K562 (cell line): Measurements from ENCODE around the gene SYVN1. TPM values are rescaled to one million over a fixed set of nuclear protein-coding genes. Genes with fewer than 3 reads are reported as not detected.

ENCODE experiments used
- CBFB ChIP-seq: sonication (generic); formaldehyde crosslinking; IDR thresholded peaks from 2 replicates; pipeline ENCODE4 v1.4.0; 2020; ENCODE audit warnings: mild to moderate bottlenecking, missing genetic modification reagents
- CREB1 ChIP-seq, 2 experiments: sonication (generic) in 1 of 2; formaldehyde crosslinking in 1 of 2; IDR thresholded peaks; 2 replicates each; pipeline versions ENCODE4 v1.6.1 to v1.8.0; 2012 to 2022; ENCODE audit warnings: inconsistent platforms in 1 of 2, mild to moderate bottlenecking in 1 of 2, missing genetic modification reagents in 1 of 2, moderate library complexity in 1 of 2
- GABPB1 ChIP-seq: sonication (generic); formaldehyde crosslinking; IDR thresholded peaks from 2 replicates; pipeline ENCODE4 v1.8.0; 2022; ENCODE audit warnings: mild to moderate bottlenecking, missing genetic modification reagents
- HDAC1 ChIP-seq, 2 experiments: fragments of 450-650 bp; IDR thresholded peaks; 2 replicates each; pipeline ENCODE4 v1.6.1; 2016 to 2017; ENCODE audit warnings: inconsistent platforms in 1 of 2, mild to moderate bottlenecking in 1 of 2, moderate library complexity in 1 of 2
- KLF13 ChIP-seq: fragments of 450-650 bp; IDR thresholded peaks from 2 replicates; pipeline ENCODE4 v1.6.1; 2016; ENCODE audit warnings: missing genetic modification characterization, low read depth, mild to moderate bottlenecking, missing compliant biosample characterization, moderate library complexity, borderline replicate concordance
- MIER1 ChIP-seq: fragments of 450-650 bp; IDR thresholded peaks from 2 replicates; pipeline ENCODE4 v1.6.1; 2016; ENCODE audit warnings: antibody characterized with exemption, mild to moderate bottlenecking, low read depth
- PCBP1 ChIP-seq: fragments of 200-400 bp; formaldehyde crosslinking; IDR thresholded peaks from 2 replicates; pipeline ENCODE4 v1.6.1; 2018; ENCODE audit warnings: mild to moderate bottlenecking, low read depth, low read length; ENCODE audit not compliant: poor library complexity, severe bottlenecking
- PCBP2 ChIP-seq: fragments of 200-400 bp; formaldehyde crosslinking; IDR thresholded peaks from 2 replicates; pipeline ENCODE4 v1.6.1; 2018; ENCODE audit warnings: low read length, low read depth, mild to moderate bottlenecking, moderate library complexity; ENCODE audit not compliant: poor library complexity, severe bottlenecking
- POLR2G ChIP-seq: fragments of 200-400 bp; formaldehyde crosslinking; IDR thresholded peaks from 2 replicates; pipeline ENCODE4 v1.6.1; 2017; ENCODE audit warnings: low read depth, mild to moderate bottlenecking, antibody characterized with exemption, low read length, moderate library complexity
- RB1 ChIP-seq: fragments of 450-650 bp; IDR thresholded peaks from 2 replicates; pipeline ENCODE4 v1.6.1; 2017; ENCODE audit warnings: low read depth, mild to moderate bottlenecking
- RBM15 ChIP-seq: fragments of 200-400 bp; formaldehyde crosslinking; IDR thresholded peaks from 2 replicates; pipeline ENCODE4 v1.6.1; 2018; ENCODE audit warnings: mild to moderate bottlenecking, low read length, moderate library complexity; ENCODE audit not compliant: insufficient read depth
- STAT5B ChIP-seq: fragments of 250-450 bp; sonication (Bioruptor Pico); IDR thresholded peaks from 2 replicates; pipeline ENCODE4 v1.8.0; 2021; ENCODE audit warnings: mild to moderate bottlenecking, inconsistent platforms
- THRAP3 ChIP-seq: fragments of 450-650 bp; IDR thresholded peaks from 2 replicates; pipeline ENCODE4 v1.6.1; 2016; ENCODE audit warnings: mild to moderate bottlenecking, inconsistent platforms, borderline replicate concordance
- XRCC3 ChIP-seq: fragments of 450-650 bp; IDR thresholded peaks from 2 replicates; pipeline ENCODE4 v1.6.1; 2017; ENCODE audit warnings: mild to moderate bottlenecking, moderate library complexity
- ZNF175 ChIP-seq: fragments of 200-800 bp; sonication (Bioruptor generic); IDR thresholded peaks from 2 replicates; pipeline ENCODE4 v1.6.1; 2016; ENCODE audit warnings: low read depth, mild to moderate bottlenecking, missing genetic modification characterization, missing compliant biosample characterization
- ZNF583 ChIP-seq: fragments of 250-450 bp; sonication (Bioruptor Pico); IDR thresholded peaks from 2 replicates; pipeline ENCODE4 v1.4.0; 2020
- polyA plus RNA-seq, 8 experiments: library from polyadenylated mRNA; depleted of rRNA in 4 of 8; stranded (reverse) in 5 of 8; unstranded in 3 of 8; fragments of >200 nt; fragmentation: Nextera tagmentation in 2 of 8; fragmentation: Illumina TruSeq in 1 of 8; extraction: Ambion mirVana in 2 of 8; extraction: Trizol in 1 of 8; gene quantifications; 2 replicates each; pipeline versions ENCODE4 v1.2.1 to v1.2.3, GENCODE V29; 2011 to 2014; ENCODE audit warnings: inconsistent platforms in 1 of 8, missing spikeins in 1 of 8
- total RNA-seq, 7 experiments: library from RNA; depleted of rRNA in 6 of 7; stranded (reverse); fragments of >200 nt in 6 of 7; fragmentation: Illumina TruSeq in 2 of 7; extraction: Trizol in 2 of 7; gene quantifications; 2 replicates each; pipeline versions ENCODE4 v1.2.1 to v1.2.3, GENCODE V29; 2011 to 2021; ENCODE audit warnings: low replicate concordance in 1 of 7
- TF ChIP-seq, protein P1 (sequence below): fragments of 450-650 bp; IDR thresholded peaks from 2 replicates; pipeline ENCODE4 v1.6.1; 2016; ENCODE audit warnings: borderline replicate concordance
- TF ChIP-seq, protein P2 (sequence below): fragments of 450-650 bp; formaldehyde crosslinking; IDR thresholded peaks from 2 replicates; pipeline ENCODE4 v1.4.0; 2020; ENCODE audit warnings: mild to moderate bottlenecking, moderate library complexity
- TF ChIP-seq, protein P3 (sequence below): fragments of 250-450 bp; sonication (Bioruptor Pico); IDR thresholded peaks from 2 replicates; pipeline ENCODE4 v1.8.0; 2022; ENCODE audit warnings: inconsistent platforms
- TF ChIP-seq, protein P4 (sequence below): fragments of 450-650 bp; IDR thresholded peaks from 2 replicates; pipeline ENCODE4 v1.7.0; 2016; ENCODE audit warnings: borderline replicate concordance

SYVN1 gene
- total and polyA plus RNA-seq, 9 of the 15 experiments (the other 6 are each of a cell fraction or from before 2014, with no cell fraction given): 0.41 to 47.4 (median 9.9) TPM

DNA sequence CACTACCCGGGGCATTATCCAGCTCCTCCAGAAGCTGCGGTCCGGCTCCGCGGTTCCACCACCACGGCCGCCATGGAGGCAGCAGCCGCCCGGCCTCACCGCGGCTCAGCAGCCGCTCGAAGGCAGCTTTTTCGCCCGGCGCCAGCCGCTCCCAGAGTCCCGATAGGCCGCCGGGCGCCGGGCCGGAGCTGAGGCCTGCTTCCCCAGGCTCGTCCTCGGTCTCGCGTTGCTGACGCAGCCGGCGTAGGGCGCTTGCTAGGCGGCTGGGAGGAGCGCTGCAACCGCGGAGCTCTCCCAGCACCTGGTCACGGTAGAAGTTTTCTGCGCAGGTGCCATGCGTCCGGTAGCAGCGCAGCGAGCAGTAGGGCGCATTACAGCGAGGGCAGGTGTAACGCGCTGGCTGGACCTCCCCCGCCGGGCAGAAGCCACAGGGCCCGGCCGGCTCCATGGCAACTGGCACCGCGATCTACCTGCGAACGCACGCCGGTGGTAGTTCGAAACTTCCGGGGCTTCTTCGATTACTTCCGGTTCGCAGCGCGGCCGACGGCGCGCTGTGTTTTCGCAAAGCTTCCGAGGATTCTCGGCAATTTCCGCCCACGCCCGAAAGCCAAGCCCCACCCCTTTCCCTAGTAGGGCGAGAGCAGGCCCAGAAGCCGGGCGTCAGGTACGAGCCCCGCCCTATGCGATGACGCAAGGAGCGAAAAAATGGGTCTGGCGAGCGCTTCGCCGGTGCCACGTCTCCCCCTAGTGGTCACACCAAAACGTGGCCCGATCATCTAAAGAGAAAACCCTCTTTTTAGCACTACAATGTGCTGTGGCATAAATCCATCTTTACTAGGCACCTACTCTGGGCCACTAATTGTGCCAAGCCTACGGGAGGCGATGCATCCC lies 16.9 kb downstream of the SYVN1 start, which contains the start of gene ZNHIT2 (continued):
- TF ChIP-seq, protein P1, sequence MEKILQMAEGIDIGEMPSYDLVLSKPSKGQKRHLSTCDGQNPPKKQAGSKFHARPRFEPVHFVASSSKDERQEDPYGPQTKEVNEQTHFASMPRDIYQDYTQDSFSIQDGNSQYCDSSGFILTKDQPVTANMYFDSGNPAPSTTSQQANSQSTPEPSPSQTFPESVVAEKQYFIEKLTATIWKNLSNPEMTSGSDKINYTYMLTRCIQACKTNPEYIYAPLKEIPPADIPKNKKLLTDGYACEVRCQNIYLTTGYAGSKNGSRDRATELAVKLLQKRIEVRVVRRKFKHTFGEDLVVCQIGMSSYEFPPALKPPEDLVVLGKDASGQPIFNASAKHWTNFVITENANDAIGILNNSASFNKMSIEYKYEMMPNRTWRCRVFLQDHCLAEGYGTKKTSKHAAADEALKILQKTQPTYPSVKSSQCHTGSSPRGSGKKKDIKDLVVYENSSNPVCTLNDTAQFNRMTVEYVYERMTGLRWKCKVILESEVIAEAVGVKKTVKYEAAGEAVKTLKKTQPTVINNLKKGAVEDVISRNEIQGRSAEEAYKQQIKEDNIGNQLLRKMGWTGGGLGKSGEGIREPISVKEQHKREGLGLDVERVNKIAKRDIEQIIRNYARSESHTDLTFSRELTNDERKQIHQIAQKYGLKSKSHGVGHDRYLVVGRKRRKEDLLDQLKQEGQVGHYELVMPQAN: peak; percentile 98
- no peak for TF ChIP-seq STAT5B (CRISPR knock-in tag)
- TF ChIP-seq, protein P2, sequence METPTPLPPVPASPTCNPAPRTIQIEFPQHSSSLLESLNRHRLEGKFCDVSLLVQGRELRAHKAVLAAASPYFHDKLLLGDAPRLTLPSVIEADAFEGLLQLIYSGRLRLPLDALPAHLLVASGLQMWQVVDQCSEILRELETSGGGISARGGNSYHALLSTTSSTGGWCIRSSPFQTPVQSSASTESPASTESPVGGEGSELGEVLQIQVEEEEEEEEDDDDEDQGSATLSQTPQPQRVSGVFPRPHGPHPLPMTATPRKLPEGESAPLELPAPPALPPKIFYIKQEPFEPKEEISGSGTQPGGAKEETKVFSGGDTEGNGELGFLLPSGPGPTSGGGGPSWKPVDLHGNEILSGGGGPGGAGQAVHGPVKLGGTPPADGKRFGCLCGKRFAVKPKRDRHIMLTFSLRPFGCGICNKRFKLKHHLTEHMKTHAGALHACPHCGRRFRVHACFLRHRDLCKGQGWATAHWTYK (CRISPR knock-in tag): peak; percentile 70
- TF ChIP-seq, protein P3, sequence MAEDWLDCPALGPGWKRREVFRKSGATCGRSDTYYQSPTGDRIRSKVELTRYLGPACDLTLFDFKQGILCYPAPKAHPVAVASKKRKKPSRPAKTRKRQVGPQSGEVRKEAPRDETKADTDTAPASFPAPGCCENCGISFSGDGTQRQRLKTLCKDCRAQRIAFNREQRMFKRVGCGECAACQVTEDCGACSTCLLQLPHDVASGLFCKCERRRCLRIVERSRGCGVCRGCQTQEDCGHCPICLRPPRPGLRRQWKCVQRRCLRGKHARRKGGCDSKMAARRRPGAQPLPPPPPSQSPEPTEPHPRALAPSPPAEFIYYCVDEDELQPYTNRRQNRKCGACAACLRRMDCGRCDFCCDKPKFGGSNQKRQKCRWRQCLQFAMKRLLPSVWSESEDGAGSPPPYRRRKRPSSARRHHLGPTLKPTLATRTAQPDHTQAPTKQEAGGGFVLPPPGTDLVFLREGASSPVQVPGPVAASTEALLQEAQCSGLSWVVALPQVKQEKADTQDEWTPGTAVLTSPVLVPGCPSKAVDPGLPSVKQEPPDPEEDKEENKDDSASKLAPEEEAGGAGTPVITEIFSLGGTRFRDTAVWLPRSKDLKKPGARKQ (CRISPR knock-in tag): no peak
- peak; percentile 48 for TF ChIP-seq PCBP1
- TF ChIP-seq HDAC1 (IDR thresholded peaks at IDR 0.05): peak in 1 of 2 experiments; percentile 97; a peak in 2 of 4 replicates
- no peak for TF ChIP-seq THRAP3
- TF ChIP-seq ZNF583 (CRISPR knock-in tag): no peak
- TF ChIP-seq PCBP2: no peak
- TF ChIP-seq, protein P4, sequence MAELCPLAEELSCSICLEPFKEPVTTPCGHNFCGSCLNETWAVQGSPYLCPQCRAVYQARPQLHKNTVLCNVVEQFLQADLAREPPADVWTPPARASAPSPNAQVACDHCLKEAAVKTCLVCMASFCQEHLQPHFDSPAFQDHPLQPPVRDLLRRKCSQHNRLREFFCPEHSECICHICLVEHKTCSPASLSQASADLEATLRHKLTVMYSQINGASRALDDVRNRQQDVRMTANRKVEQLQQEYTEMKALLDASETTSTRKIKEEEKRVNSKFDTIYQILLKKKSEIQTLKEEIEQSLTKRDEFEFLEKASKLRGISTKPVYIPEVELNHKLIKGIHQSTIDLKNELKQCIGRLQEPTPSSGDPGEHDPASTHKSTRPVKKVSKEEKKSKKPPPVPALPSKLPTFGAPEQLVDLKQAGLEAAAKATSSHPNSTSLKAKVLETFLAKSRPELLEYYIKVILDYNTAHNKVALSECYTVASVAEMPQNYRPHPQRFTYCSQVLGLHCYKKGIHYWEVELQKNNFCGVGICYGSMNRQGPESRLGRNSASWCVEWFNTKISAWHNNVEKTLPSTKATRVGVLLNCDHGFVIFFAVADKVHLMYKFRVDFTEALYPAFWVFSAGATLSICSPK: no peak
- peak; percentile 88 for TF ChIP-seq POLR2G
- TF ChIP-seq RBM15: 0 out of 2 replicates have a peak, but pooled peaks have one; percentile 70
- TF ChIP-seq MIER1: no peak
- no peak for TF ChIP-seq KLF13 (tag)
- TF ChIP-seq ZNF175 (CRISPR knock-in tag): no peak
- no peak for TF ChIP-seq CBFB
- TF ChIP-seq RB1: peak; percentile 63; the same call in 1 of the 2 replicates
- no peak for TF ChIP-seq XRCC3
- TF ChIP-seq GABPB1: peak; percentile 98
- peak; percentile 91 for TF ChIP-seq CREB1 (IDR thresholded peaks at IDR 0.05)
- TF ChIP-seq CREB1 (CRISPR knock-in tag; IDR thresholded peaks at IDR 0.05): peak; percentile 91; the same call in 1 of the 2 replicates
